SK-N-SH (cell line): Measurements from ENCODE around the gene HEG1. TPM values are rescaled to one million over a fixed set of nuclear protein-coding genes. Genes with fewer than 3 reads are reported as not detected.
A peak's percentile ranks its signal among the peaks of the same experiment; 100 is the strongest.

Experiments used
- CTCF ChIA-PET: fragments of 300-600, 350-600 bp; formaldehyde crosslinking; extraction: SDS; loops from one replicate; lab custom pipeline; 2021; lab: Yijun Ruan, JAX
- POLR2A ChIA-PET: fragments of 350-600 bp; sonication (Branson Sonifier 250); formaldehyde crosslinking; extraction: SDS; loops from one replicate; lab custom pipeline; 2020; ENCODE audit warnings: antibody characterized with exemption, inconsistent platforms; lab: Yijun Ruan, JAX
- DNase-seq: peaks from one replicate; pipeline ENCODE4 v3.0.0; 2012
- H2AFZ ChIP-seq: fragments of 200-600 bp; sonication (generic); 2 replicates; pipeline ENCODE4 v1.8.1; 2016; ENCODE audit warnings: antibody characterized with exemption, mild to moderate bottlenecking, low read depth
- H3F3A ChIP-seq: fragments of 200-600 bp; sonication (generic); replicated peaks from 2 replicates; pipeline ENCODE3; 2016; ENCODE audit warnings: antibody characterized with exemption, mild to moderate bottlenecking; ENCODE audit not compliant: insufficient read depth
- H3K27ac ChIP-seq, 2 experiments: fragments of 200-500 bp in 1 of 2; fragments of 200-600 bp in 1 of 2; sonication (Bioruptor generic) in 1 of 2; sonication (generic), shearing (Covaris generic) in 1 of 2; 2 replicates each; pipeline versions ENCODE4 v1.5.1 to v1.6.1; 2014 to 2016; ENCODE audit warnings: low read depth in 2 of 2, inconsistent platforms in 1 of 2, low read length in 1 of 2, mild to moderate bottlenecking in 1 of 2, mixed read lengths in 1 of 2
- H3K27me3 ChIP-seq: fragments of 200-600 bp; sonication (generic), shearing (Covaris generic); 2 replicates; pipeline ENCODE4 v1.6.1; 2016; ENCODE audit warnings: mixed run types; ENCODE audit not compliant: insufficient read depth
- H3K36me3 ChIP-seq, 2 experiments: fragments of 200-500 bp in 1 of 2; fragments of 200-600 bp in 1 of 2; sonication (Bioruptor generic) in 1 of 2; sonication (generic) in 1 of 2; replicated peaks in 1 of 2; 2 replicates each; pipeline versions ENCODE3 to v1.5.1; 2014 to 2016; ENCODE audit warnings: low read length in 1 of 2, mild to moderate bottlenecking in 1 of 2; ENCODE audit not compliant: insufficient read depth in 2 of 2, control insufficient read depth in 1 of 2
- H3K4me1 ChIP-seq, 2 experiments: fragments of 200-500 bp in 1 of 2; fragments of 200-600 bp in 1 of 2; sonication (Bioruptor generic) in 1 of 2; sonication (generic), shearing (Covaris generic) in 1 of 2; 2 replicates each; pipeline versions ENCODE4 v1.5.1 to v1.6.1; 2014 to 2016; ENCODE audit warnings: low read depth in 1 of 2, low read length in 1 of 2, mixed run types in 1 of 2; ENCODE audit not compliant: insufficient read depth in 2 of 2, control insufficient read depth in 1 of 2
- H3K4me2 ChIP-seq: fragments of 200-600 bp; sonication (generic), shearing (Covaris generic); 2 replicates; pipeline ENCODE4 v1.6.1; 2017; ENCODE audit warnings: mixed run types
- H3K4me3 ChIP-seq, 2 experiments: fragments of 200-500 bp in 1 of 2; fragments of 200-600 bp in 1 of 2; sonication (Bioruptor generic) in 1 of 2; sonication (generic), shearing (Covaris generic) in 1 of 2; 2 replicates each; pipeline versions ENCODE4 v1.5.1 to v1.8.1; 2014 to 2016; ENCODE audit warnings: low read depth in 2 of 2, inconsistent platforms in 1 of 2, low read length in 1 of 2, mild to moderate bottlenecking in 1 of 2, mixed read lengths in 1 of 2, moderate library complexity in 1 of 2
- H3K79me2 ChIP-seq: fragments of 200-600 bp; sonication (generic); 2 replicates; pipeline ENCODE4 v1.8.1; 2017; ENCODE audit warnings: mild to moderate bottlenecking; ENCODE audit not compliant: insufficient read depth
- H3K9ac ChIP-seq: fragments of 200-600 bp; sonication (generic); 2 replicates; pipeline ENCODE4 v1.6.1; 2017; ENCODE audit warnings: mixed run types
- H3K9me2 ChIP-seq: fragments of 200-600 bp; sonication (generic); 2 replicates; pipeline ENCODE4 v1.6.1; 2017; ENCODE audit warnings: mixed run types
- H3K9me3 ChIP-seq: fragments of 200-600 bp; sonication (generic); 2 replicates; pipeline ENCODE4 v1.6.1; 2017; ENCODE audit warnings: mixed run types, mild to moderate bottlenecking, moderate library complexity
- H4K20me1 ChIP-seq: fragments of 200-600 bp; sonication (generic); 2 replicates; pipeline ENCODE4 v1.6.1; 2017; ENCODE audit warnings: mild to moderate bottlenecking, mixed run types; ENCODE audit not compliant: insufficient read depth
- CTCF ChIP-seq: fragments of 200-600 bp; sonication (generic); IDR thresholded peaks from 2 replicates; pipeline ENCODE4 v1.6.1; 2017; ENCODE audit warnings: antibody characterized with exemption, mild to moderate bottlenecking, moderate library complexity
- ELF1 ChIP-seq: IDR thresholded peaks from 2 replicates; pipeline ENCODE4 v1.4.0; 2012
- EP300 ChIP-seq, 2 experiments: IDR thresholded peaks; 2 replicates each; pipeline versions ENCODE4 v1.4.0 to v1.6.1; 2012; ENCODE audit warnings: borderline replicate concordance in 1 of 2, low read depth in 1 of 2, low read length in 1 of 2
- EZH2phosphoT487 ChIP-seq: fragments of 200-600 bp; sonication (generic); IDR thresholded peaks from 2 replicates; pipeline ENCODE4 v1.6.1; 2017; ENCODE audit warnings: low read depth, mixed run types, mild to moderate bottlenecking, antibody characterized with exemption, moderate library complexity, borderline replicate concordance
- FOSL2 ChIP-seq: IDR thresholded peaks from 2 replicates; pipeline ENCODE4 v1.4.0; 2012; ENCODE audit warnings: low read depth, mild to moderate bottlenecking, moderate library complexity, borderline replicate concordance
- FOXJ3 ChIP-seq: sonication (generic); formaldehyde crosslinking; IDR thresholded peaks from 2 replicates; pipeline ENCODE4 v1.5.1; 2020; ENCODE audit warnings: mild to moderate bottlenecking, missing genetic modification reagents
- IRF3 ChIP-seq: fragments of 150-350 bp; IDR thresholded peaks from 2 replicates; pipeline ENCODE4 v1.6.1; 2016; ENCODE audit warnings: mild to moderate bottlenecking, low read depth, low read length
- JUND ChIP-seq: IDR thresholded peaks from 2 replicates; pipeline ENCODE4 v1.4.0; 2012
- MAX ChIP-seq: IDR thresholded peaks from 2 replicates; pipeline ENCODE4 v1.4.0; 2012; ENCODE audit warnings: low read depth
- MXI1 ChIP-seq: IDR thresholded peaks from 2 replicates; pipeline ENCODE4 v1.6.1; 2012; ENCODE audit warnings: mild to moderate bottlenecking, low read depth, low read length, improper control_type of control experiment
- NFIC ChIP-seq: IDR thresholded peaks from 2 replicates; pipeline ENCODE4 v1.4.0; 2012; ENCODE audit warnings: borderline replicate concordance
- NRF1 ChIP-seq: IDR thresholded peaks from 2 replicates; pipeline ENCODE4 v1.6.1; 2012; ENCODE audit warnings: low read depth, mild to moderate bottlenecking, low read length
- PBX3 ChIP-seq: IDR thresholded peaks from 2 replicates; pipeline ENCODE4; 2012
- POLR2AphosphoS5 ChIP-seq: IDR thresholded peaks from 2 replicates; pipeline ENCODE4 v1.6.1; 2012; ENCODE audit warnings: low read depth, low read length
- RFX5 ChIP-seq: IDR thresholded peaks from 2 replicates; pipeline ENCODE4 v1.6.1; 2012; ENCODE audit warnings: mild to moderate bottlenecking, improper control_type of control experiment, low read length
- RXRA ChIP-seq: IDR thresholded peaks from 2 replicates; pipeline ENCODE4 v1.4.0; 2012; ENCODE audit warnings: low read depth, mild to moderate bottlenecking, borderline replicate concordance
- TCF12 ChIP-seq: IDR thresholded peaks from 2 replicates; pipeline ENCODE4 v1.4.0; 2012
- TEAD4 ChIP-seq: IDR thresholded peaks from 2 replicates; pipeline ENCODE4 v1.4.0; 2012; ENCODE audit warnings: mild to moderate bottlenecking, borderline replicate concordance; ENCODE audit not compliant: insufficient read depth
- USF1 ChIP-seq: IDR thresholded peaks from 2 replicates; pipeline ENCODE4 v1.4.0; 2012; ENCODE audit warnings: low read depth, borderline replicate concordance
- USF2 ChIP-seq: fragments of 150-350 bp; IDR thresholded peaks from 2 replicates; pipeline ENCODE4 v1.6.1; 2017; ENCODE audit warnings: antibody characterized with exemption, low read length, low read depth, borderline replicate concordance
- WGBS: methylation state at CpG from one replicate; pipeline ENCODE4 v1.1.6; 2017; ENCODE audit warnings: low lambda C conversion rate; 5-methylcytosine and 5-hydroxymethylcytosine counted together
- polyA plus RNA-seq, 3 experiments: library from polyadenylated mRNA; depleted of rRNA; stranded (reverse); fragments of >200 nt; gene quantifications; 2 replicates each; pipeline ENCODE4 v1.2.3, GENCODE V29; 2012

HEG1 gene
- polyA plus RNA-seq, 1 of the 3 experiments (the other 2 are of a cell fraction) = 27.7 TPM

GRCh38 chr3:124985349-124985748, 70.4 kb downstream of the HEG1 start:
- H3K9me3 ChIP-seq = no peaks in the 10 kb centered on the region
- peak overlapping the region; percentile 48 to 98; a peak in 3 of 4 replicates for H3K27ac ChIP-seq
- DNase-seq = no peak
- no peaks in the 10 kb centered on the region for H4K20me1 ChIP-seq
- H2AFZ ChIP-seq = peak overlapping the region; percentile 12; the same call in 1 of the 2 replicates
- no peaks in the 10 kb centered on the region; the same call in 1 of the 2 replicates for H3K79me2 ChIP-seq
- TF ChIP-seq MAX (peak; percentile 29; the same call in 1 of the 2 replicates), EP300 (IDR thresholded peaks at IDR 0.05; ENCODE audit: borderline replicate concordance in 1 of 2, low read depth in 1 of 2, low read length in 1 of 2) (peak in 1 of 2 experiments; percentile 52; a peak in 1 of 4 replicates), PBX3 (peak; percentile 63; the same call in 1 of the 2 replicates), IRF3 (no peak), USF2 (no peak), POLR2AphosphoS5 (peak; percentile 40; the same call in 1 of the 2 replicates), JUND (peak; percentile 80), NFIC (peak; percentile 50; the same call in 1 of the 2 replicates), TEAD4 (peak; percentile 58; the same call in 1 of the 2 replicates), TCF12 (peak; percentile 96), FOSL2 (peak; percentile 78; the same call in 1 of the 2 replicates), ELF1 (no peak)
- H3K9ac ChIP-seq = peak overlapping the region; percentile 73
- ChIA-PET POLR2A (no interaction called here), CTCF (interaction anchor here (0.9 to 6.2 kb wide), 4 partner anchors 10 to 225 kb away, joined by 3 to 41 read pairs (median 4); no protein-coding TSS in a partner anchor)
- H3F3A ChIP-seq = peaks cover 40% of the 10 kb centered on the region
- peak overlapping the region; percentile 65 for H3K4me2 ChIP-seq
- no peaks in the 10 kb centered on the region for H3K9me2 ChIP-seq
- peaks cover 7 to 36% of the 10 kb centered on the region in 2 experiments for H3K36me3 ChIP-seq
- H3K4me1 ChIP-seq = peaks cover 5 to 21% of the 10 kb centered on the region in 2 experiments; a peak in 3 of 4 replicates
- 28% methylated on average over 4 of the region's 4 CpGs for WGBS
- 0 out of 4 replicates have a peak overlapping the region, but pooled peaks of 1 of the 2 experiments have one; percentile 23 for H3K4me3 ChIP-seq
- no peaks in the 10 kb centered on the region for H3K27me3 ChIP-seq

GRCh38 chr3:124984754-124985153, 71.0 kb downstream of the HEG1 start:
- H3K79me2 ChIP-seq = no peaks in the 10 kb centered on the region; the same call in 1 of the 2 replicates
- peaks cover 40% of the 10 kb centered on the region for H3F3A ChIP-seq
- no peaks in the 10 kb centered on the region for H3K9me3 ChIP-seq
- WGBS = 98% methylated on average over 3 of the region's 3 CpGs
- no peak for DNase-seq
- no peak overlapping the region; the same call in 1 of the 2 replicates for H2AFZ ChIP-seq
- H3K4me2 ChIP-seq = 0 out of 2 replicates have a peak overlapping the region, but pooled peaks have one; percentile 17
- peak overlapping the region; percentile 73; the same call in 1 of the 2 replicates for H3K9ac ChIP-seq
- no peaks in the 10 kb centered on the region for H4K20me1 ChIP-seq
- H3K4me3 ChIP-seq = no peak overlapping the region
- H3K9me2 ChIP-seq = no peaks in the 10 kb centered on the region
- POLR2A ChIA-PET = no interaction called here
- H3K27me3 ChIP-seq = no peaks in the 10 kb centered on the region
- peaks cover 5 to 21% of the 10 kb centered on the region in 2 experiments; a peak in 3 of 4 replicates for H3K4me1 ChIP-seq
- peaks cover 7 to 30% of the 10 kb centered on the region in 2 experiments for H3K36me3 ChIP-seq
- TF ChIP-seq TEAD4 = no peak
- no peak for TF ChIP-seq MXI1
- TF ChIP-seq EZH2phosphoT487 = no peak
- no peak for TF ChIP-seq USF1
- TF ChIP-seq JUND = no peak
- no peak for TF ChIP-seq CTCF
- no peak for TF ChIP-seq NFIC
- TF ChIP-seq FOSL2 = no peak
- no peak for TF ChIP-seq RXRA
- no peak for TF ChIP-seq RFX5
- no peak for TF ChIP-seq NRF1
- no peak for TF ChIP-seq FOXJ3 (CRISPR knock-in tag)
- TF ChIP-seq, all 33 proteins: peak for 0
- peak overlapping the region; percentile 40 to 98; a peak in 3 of 4 replicates for H3K27ac ChIP-seq
- CTCF ChIA-PET = interaction anchor here (1.4 to 6.2 kb wide), 3 partner anchors 11 to 224 kb away, joined by 3 to 41 read pairs (median 5); no protein-coding TSS in a partner anchor
